ENCODE results near the gene AIF1. TPM values are rescaled to one million over a fixed set of nuclear protein-coding genes. Genes with fewer than 3 reads are reported as not detected.
A peak's percentile ranks its signal among the peaks of the same experiment; 100 is the strongest.

Gene AIF1
- total and polyA plus RNA-seq, 2 experiments from 2014 or later: 13.3 to 33.7 TPM

- H3K79me2 ChIP-seq (replicated peaks; ENCODE audit: insufficient read depth): no peaks in the 10 kb centered on the region
- H3K27me3 ChIP-seq (ENCODE audit: insufficient read depth): no peaks in the 10 kb centered on the region
- H3K4me3 Mint-ChIP-seq: no peak overlapping the region
- no peaks in the 10 kb centered on the region for H3K4me1 ChIP-seq (ENCODE audit: insufficient read depth)
- H3K27ac ChIP-seq (ENCODE audit: low read depth): no peak overlapping the region
- ATAC-seq (no peak), DNase-seq (ENCODE audit: low spot score) (no peak)
- H2AFZ ChIP-seq: peak overlapping the region; percentile 43; the same call in 1 of the 2 replicates
- H3K4me2 ChIP-seq: no peak overlapping the region
- no peaks in the 10 kb centered on the region; the same call in 2 of the 3 replicates for H3K36me3 Mint-ChIP-seq (ENCODE audit: low read depth)
- TF ChIP-seq CREB1 (CRISPR knock-in tag; IDR thresholded peaks at IDR 0.05; ENCODE audit: low read depth) (no peak), STAT1 (IDR thresholded peaks at IDR 0.05; ENCODE audit: unreplicated experiment) (no peak), REST (IDR thresholded peaks at IDR 0.05; ENCODE audit: unreplicated experiment) (no peak), NANOG (IDR thresholded peaks at IDR 0.05; ENCODE audit: borderline replicate concordance) (no peak), JUNB (IDR thresholded peaks at IDR 0.05; ENCODE audit: unreplicated experiment) (no peak), EZH2 (IDR thresholded peaks at IDR 0.05; ENCODE audit: low read depth, unreplicated experiment) (no peak), EZH2phosphoT487 (IDR thresholded peaks at IDR 0.05; ENCODE audit: unreplicated experiment) (no peak), POLR2AphosphoS5 (IDR thresholded peaks at IDR 0.05; ENCODE audit: low read depth) (no peak), ZNF114 (CRISPR knock-in tag; IDR thresholded peaks at IDR 0.05) (no peak), ZNF331 (CRISPR knock-in tag; IDR thresholded peaks at IDR 0.05; ENCODE audit: low read depth) (no peak)
- TF ChIP-seq, protein P1, sequence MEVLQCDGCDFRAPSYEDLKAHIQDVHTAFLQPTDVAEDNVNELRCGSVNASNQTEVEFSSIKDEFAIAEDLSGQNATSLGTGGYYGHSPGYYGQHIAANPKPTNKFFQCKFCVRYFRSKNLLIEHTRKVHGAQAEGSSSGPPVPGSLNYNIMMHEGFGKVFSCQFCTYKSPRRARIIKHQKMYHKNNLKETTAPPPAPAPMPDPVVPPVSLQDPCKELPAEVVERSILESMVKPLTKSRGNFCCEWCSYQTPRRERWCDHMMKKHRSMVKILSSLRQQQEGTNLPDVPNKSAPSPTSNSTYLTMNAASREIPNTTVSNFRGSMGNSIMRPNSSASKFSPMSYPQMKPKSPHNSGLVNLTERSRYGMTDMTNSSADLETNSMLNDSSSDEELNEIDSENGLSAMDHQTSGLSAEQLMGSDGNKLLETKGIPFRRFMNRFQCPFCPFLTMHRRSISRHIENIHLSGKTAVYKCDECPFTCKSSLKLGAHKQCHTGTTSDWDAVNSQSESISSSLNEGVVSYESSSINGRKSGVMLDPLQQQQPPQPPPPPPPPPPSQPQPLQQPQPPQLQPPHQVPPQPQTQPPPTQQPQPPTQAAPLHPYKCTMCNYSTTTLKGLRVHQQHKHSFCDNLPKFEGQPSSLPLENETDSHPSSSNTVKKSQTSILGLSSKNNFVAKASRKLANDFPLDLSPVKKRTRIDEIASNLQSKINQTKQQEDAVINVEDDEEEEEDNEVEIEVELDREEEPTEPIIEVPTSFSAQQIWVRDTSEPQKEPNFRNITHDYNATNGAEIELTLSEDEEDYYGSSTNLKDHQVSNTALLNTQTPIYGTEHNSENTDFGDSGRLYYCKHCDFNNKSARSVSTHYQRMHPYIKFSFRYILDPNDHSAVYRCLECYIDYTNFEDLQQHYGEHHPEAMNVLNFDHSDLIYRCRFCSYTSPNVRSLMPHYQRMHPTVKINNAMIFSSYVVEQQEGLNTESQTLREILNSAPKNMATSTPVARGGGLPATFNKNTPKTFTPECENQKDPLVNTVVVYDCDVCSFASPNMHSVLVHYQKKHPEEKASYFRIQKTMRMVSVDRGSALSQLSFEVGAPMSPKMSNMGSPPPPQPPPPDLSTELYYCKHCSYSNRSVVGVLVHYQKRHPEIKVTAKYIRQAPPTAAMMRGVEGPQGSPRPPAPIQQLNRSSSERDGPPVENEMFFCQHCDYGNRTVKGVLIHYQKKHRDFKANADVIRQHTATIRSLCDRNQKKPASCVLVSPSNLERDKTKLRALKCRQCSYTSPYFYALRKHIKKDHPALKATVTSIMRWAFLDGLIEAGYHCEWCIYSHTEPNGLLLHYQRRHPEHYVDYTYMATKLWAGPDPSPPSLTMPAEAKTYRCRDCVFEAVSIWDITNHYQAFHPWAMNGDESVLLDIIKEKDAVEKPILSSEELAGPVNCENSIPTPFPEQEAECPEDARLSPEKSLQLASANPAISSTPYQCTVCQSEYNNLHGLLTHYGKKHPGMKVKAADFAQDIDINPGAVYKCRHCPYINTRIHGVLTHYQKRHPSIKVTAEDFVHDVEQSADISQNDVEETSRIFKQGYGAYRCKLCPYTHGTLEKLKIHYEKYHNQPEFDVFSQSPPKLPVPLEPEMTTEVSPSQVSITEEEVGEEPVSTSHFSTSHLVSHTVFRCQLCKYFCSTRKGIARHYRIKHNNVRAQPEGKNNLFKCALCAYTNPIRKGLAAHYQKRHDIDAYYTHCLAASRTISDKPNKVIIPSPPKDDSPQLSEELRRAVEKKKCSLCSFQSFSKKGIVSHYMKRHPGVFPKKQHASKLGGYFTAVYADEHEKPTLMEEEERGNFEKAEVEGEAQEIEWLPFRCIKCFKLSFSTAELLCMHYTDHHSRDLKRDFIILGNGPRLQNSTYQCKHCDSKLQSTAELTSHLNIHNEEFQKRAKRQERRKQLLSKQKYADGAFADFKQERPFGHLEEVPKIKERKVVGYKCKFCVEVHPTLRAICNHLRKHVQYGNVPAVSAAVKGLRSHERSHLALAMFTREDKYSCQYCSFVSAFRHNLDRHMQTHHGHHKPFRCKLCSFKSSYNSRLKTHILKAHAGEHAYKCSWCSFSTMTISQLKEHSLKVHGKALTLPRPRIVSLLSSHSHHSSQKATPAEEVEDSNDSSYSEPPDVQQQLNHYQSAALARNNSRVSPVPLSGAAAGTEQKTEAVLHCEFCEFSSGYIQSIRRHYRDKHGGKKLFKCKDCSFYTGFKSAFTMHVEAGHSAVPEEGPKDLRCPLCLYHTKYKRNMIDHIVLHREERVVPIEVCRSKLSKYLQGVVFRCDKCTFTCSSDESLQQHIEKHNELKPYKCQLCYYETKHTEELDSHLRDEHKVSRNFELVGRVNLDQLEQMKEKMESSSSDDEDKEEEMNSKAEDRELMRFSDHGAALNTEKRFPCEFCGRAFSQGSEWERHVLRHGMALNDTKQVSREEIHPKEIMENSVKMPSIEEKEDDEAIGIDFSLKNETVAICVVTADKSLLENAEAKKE (CRISPR knock-in tag; IDR thresholded peaks at IDR 0.05): no peak
- TF ChIP-seq, protein P2, sequence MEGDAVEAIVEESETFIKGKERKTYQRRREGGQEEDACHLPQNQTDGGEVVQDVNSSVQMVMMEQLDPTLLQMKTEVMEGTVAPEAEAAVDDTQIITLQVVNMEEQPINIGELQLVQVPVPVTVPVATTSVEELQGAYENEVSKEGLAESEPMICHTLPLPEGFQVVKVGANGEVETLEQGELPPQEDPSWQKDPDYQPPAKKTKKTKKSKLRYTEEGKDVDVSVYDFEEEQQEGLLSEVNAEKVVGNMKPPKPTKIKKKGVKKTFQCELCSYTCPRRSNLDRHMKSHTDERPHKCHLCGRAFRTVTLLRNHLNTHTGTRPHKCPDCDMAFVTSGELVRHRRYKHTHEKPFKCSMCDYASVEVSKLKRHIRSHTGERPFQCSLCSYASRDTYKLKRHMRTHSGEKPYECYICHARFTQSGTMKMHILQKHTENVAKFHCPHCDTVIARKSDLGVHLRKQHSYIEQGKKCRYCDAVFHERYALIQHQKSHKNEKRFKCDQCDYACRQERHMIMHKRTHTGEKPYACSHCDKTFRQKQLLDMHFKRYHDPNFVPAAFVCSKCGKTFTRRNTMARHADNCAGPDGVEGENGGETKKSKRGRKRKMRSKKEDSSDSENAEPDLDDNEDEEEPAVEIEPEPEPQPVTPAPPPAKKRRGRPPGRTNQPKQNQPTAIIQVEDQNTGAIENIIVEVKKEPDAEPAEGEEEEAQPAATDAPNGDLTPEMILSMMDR (conservative IDR thresholded peaks at IDR 0.05; ENCODE audit: low read depth in 2 of 2): no peak
- TF ChIP-seq, protein P3, sequence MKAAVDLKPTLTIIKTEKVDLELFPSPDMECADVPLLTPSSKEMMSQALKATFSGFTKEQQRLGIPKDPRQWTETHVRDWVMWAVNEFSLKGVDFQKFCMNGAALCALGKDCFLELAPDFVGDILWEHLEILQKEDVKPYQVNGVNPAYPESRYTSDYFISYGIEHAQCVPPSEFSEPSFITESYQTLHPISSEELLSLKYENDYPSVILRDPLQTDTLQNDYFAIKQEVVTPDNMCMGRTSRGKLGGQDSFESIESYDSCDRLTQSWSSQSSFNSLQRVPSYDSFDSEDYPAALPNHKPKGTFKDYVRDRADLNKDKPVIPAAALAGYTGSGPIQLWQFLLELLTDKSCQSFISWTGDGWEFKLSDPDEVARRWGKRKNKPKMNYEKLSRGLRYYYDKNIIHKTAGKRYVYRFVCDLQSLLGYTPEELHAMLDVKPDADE (IDR thresholded peaks at IDR 0.05): no peak
- no peaks in the 10 kb centered on the region for H4K20me1 ChIP-seq (replicated peaks; ENCODE audit: insufficient read depth)
- H3K4me3 ChIP-seq: no peak overlapping the region
- H3K4me1 Mint-ChIP-seq: peaks cover 6% of the 10 kb centered on the region; the same call in 2 of the 3 replicates
- no peaks in the 10 kb centered on the region for H3F3A ChIP-seq (replicated peaks; ENCODE audit: low read depth)
- H3K27ac Mint-ChIP-seq: no peak overlapping the region
- no peaks in the 10 kb centered on the region for H3K9me3 Mint-ChIP-seq
- peaks cover 10% of the 10 kb centered on the region for H3K27me3 Mint-ChIP-seq (ENCODE audit: insufficient read depth, low read depth, poor library complexity)
- no peaks in the 10 kb centered on the region for H3K36me3 ChIP-seq (ENCODE audit: insufficient read depth)
- no peaks in the 10 kb centered on the region for H3K9me2 ChIP-seq (ENCODE audit: insufficient read depth)
These were observed 26.0 kb upstream of the AIF1 start for GRCh38 chr6:31588871-31589650.
